Prostate gland (tissue), 2 donors: ENCODE measurements around the gene PLIN5. TPM values are rescaled to one million over a fixed set of nuclear protein-coding genes. Genes with fewer than 3 reads are reported as not detected.

Source experiments
- DNase-seq: peaks from one replicate; pipeline ENCODE4 v3.0.0-alpha.2; 2019; ENCODE audit warnings: low spot score
- H3K27ac ChIP-seq, 2 donors: fragments of 200-600 bp; sonication (generic); 2 replicates each; pipeline ENCODE4 v1.5.1; 2017 to 2019
- H3K27me3 ChIP-seq: fragments of 200-600 bp; sonication (generic); replicated peaks from 2 replicates; pipeline ENCODE4 v1.5.1; 2019; ENCODE audit not compliant: insufficient read depth
- H3K36me3 ChIP-seq, 2 donors: fragments of 200-600 bp; sonication (generic); 1 replicate in 1 of 2; 2 replicates in 1 of 2; pipeline versions ENCODE4 v1.5.1 to v1.8.1; 2017 to 2019
- H3K4me1 ChIP-seq: fragments of 200-600 bp; sonication (generic); replicated peaks from 2 replicates; pipeline ENCODE4 v1.5.1; 2019
- H3K4me3 ChIP-seq, 2 donors: fragments of 200-600 bp; sonication (generic); 2 replicates each; pipeline ENCODE4 v1.5.1; 2017 to 2019
- H3K9me3 ChIP-seq: fragments of 200-600 bp; sonication (generic); 2 replicates; pipeline ENCODE4 v1.5.1; 2017
- CTCF ChIP-seq, 4 experiments: fragments of 200-600 bp in 2 of 4; fragments of 450-650 bp in 2 of 4; sonication (generic) in 2 of 4; IDR thresholded peaks; 1 replicate in 3 of 4; 2 replicates in 1 of 4; pipeline ENCODE4 v1.5.1; 2016 to 2019; ENCODE audit warnings: antibody characterized with exemption in 4 of 4, mild to moderate bottlenecking in 2 of 4, moderate library complexity in 2 of 4
- POLR2A ChIP-seq: fragments of 450-650 bp; IDR thresholded peaks from one replicate; pipeline ENCODE4 v1.6.1; 2016; ENCODE audit warnings: antibody characterized with exemption, mild to moderate bottlenecking
- POLR2AphosphoS5 ChIP-seq: sonication (generic); formaldehyde crosslinking; IDR thresholded peaks from one replicate; pipeline ENCODE4 v1.6.1; 2017; ENCODE audit warnings: antibody characterized with exemption
- WGBS: methylation state at CpG from one replicate; pipeline ENCODE4 v1.1.5; 2018; 5-methylcytosine and 5-hydroxymethylcytosine counted together
- intact Hi-C: fragments of 100-400 bp; cut with DNase I; formaldehyde crosslinking; loops from one replicate; pipeline ENCODE4 v1.14.2; 2022
- total RNA-seq, 2 donors: library from RNA; depleted of rRNA; stranded (reverse); fragments of >200 nt; gene quantifications; one replicate each; pipeline ENCODE4 v1.1.0, GENCODE V29; 2016

The PLIN5 gene
- total RNA-seq, 2 donors from 2014 or later: 23.2 to 26.8 TPM

- peak; percentile 36 for DNase-seq
- no peaks in the 10 kb centered on the region for H3K4me1 ChIP-seq
- 21% methylated on average over 9 of the region's 9 CpGs for WGBS
- no peak overlapping the region for H3K4me3 ChIP-seq
- H3K27me3 ChIP-seq: no peaks in the 10 kb centered on the region
- no peaks in the 10 kb centered on the region for H3K36me3 ChIP-seq
- intact Hi-C loops: loop anchor here (5.0 to 10.0 kb wide), 2 partner anchors 47 to 255 kb away; partner anchors contain the start of gene HDGFL2
- no peaks in the 10 kb centered on the region for H3K9me3 ChIP-seq
- TF ChIP-seq CTCF (IDR thresholded peaks at IDR 0.05) (no peak), POLR2A (no peak), POLR2AphosphoS5 (peak; percentile 43)
- peak overlapping the region; percentile 49 to 55 for H3K27ac ChIP-seq
These were observed 15.3 kb downstream of the PLIN5 start for GRCh38 chr19:4519521-4520277.

GRCh38 chr19:4519172-4519496 is 15.9 kb downstream of the PLIN5 start:
- no peak for DNase-seq
- no peaks in the 10 kb centered on the region for H3K36me3 ChIP-seq
- WGBS: 86% methylated on average over 6 of the region's 6 CpGs
- H3K9me3 ChIP-seq: no peaks in the 10 kb centered on the region
- no peaks in the 10 kb centered on the region for H3K27me3 ChIP-seq
- no peak overlapping the region for H3K4me3 ChIP-seq
- intact Hi-C loops: loop anchor here (5.0 kb wide), 1 partner anchor 47 kb away; the partner anchor contains the start of gene HDGFL2
- H3K4me1 ChIP-seq: no peaks in the 10 kb centered on the region
- TF ChIP-seq CTCF (IDR thresholded peaks at IDR 0.05): no peak
- TF ChIP-seq POLR2AphosphoS5: no peak
- TF ChIP-seq POLR2A: no peak
- H3K27ac ChIP-seq: peak overlapping the region; percentile 49 to 55

- TF ChIP-seq POLR2AphosphoS5 (peak; percentile 69), POLR2A (peak; percentile 31), CTCF (IDR thresholded peaks at IDR 0.05) (no peak)
- no peaks in the 10 kb centered on the region for H3K27me3 ChIP-seq
- 50% methylated on average over 34 of the region's 34 CpGs for WGBS
- no peaks in the 10 kb centered on the region for H3K9me3 ChIP-seq
- H3K4me1 ChIP-seq: no peaks in the 10 kb centered on the region
- peak; percentile 46 for DNase-seq
- peak within 1 kb of the TSS; percentile 8 to 11 for H3K4me3 ChIP-seq
- peak within 1 kb of the TSS; percentile 55 to 62 for H3K27ac ChIP-seq
- H3K36me3 ChIP-seq: no peaks in the 10 kb centered on the region
- intact Hi-C loops: loop anchor here (5.0 kb wide), 1 partner anchor 46 kb away; the partner anchor contains the start of gene HDGFL2
These were observed 16.5 kb downstream of the PLIN5 start, which contains the start of gene PLIN4 for GRCh38 chr19:4518345-4519171. Gene PLIN4, minus strand, starts transcription at chr19:4518486. Its CDS starts 214 bp downstream, at chr19:4518272.

DNA sequence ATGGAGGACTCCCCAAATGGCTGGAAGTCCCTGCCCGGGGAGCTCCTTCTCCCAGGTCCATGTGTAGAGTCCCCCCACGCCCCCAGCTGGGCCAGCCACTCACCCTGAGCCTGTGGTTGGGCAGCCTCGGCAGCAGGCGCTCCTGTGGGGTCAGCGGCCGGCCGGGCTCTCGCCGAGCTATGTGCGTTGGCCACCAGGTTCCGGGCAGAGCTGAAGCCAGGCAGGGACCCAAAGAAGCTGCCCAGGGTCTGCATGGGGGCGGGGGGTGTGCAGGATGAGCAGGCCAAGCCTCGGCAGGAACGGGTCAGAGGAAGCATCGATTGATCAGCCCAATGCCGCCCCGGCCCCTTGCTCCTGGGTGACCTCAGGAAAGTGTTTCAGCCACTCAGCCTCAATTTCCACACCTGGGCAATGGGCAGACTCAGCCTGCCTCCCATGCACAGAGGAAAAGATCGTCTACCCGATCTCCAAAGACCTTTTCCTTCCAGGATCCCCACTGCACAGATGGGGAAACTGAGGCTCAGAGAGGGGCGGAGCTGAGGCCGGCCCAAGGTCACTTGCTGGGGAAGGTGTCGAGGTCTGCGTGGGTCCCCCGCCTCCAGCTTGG is 17.5 kb downstream of the PLIN5 start:
- Histone ChIP-seq H3K4me1 (no peaks in the 10 kb centered on the region), H3K27ac (peak overlapping the region; percentile 53 to 62), H3K27me3 (no peaks in the 10 kb centered on the region), H3K4me3 (peak overlapping the region; percentile 8 to 11), H3K9me3 (no peaks in the 10 kb centered on the region), H3K36me3 (no peaks in the 10 kb centered on the region)
- 77% methylated on average over 20 of the region's 24 CpGs for WGBS
- TF ChIP-seq POLR2AphosphoS5: no peak
- TF ChIP-seq POLR2A: no peak
- no peak for TF ChIP-seq CTCF (IDR thresholded peaks at IDR 0.05)
- DNase-seq: no peak
- intact Hi-C loops: loop anchor here (5.0 kb wide), 1 partner anchor 45 kb away; the partner anchor contains the start of gene HDGFL2
